GM10266 (cell line): ENCODE data around the gene ZNF48.

Experiments used
- DNase-seq: peaks from one replicate; pipeline ENCODE4 v3.0.0; 2012; ENCODE audit errors: extremely low spot score
- TF ChIP-seq, protein P1 (sequence below): IDR thresholded peaks from 2 replicates; pipeline ENCODE4 v1.5.1; 2012; ENCODE audit warnings: mild to moderate bottlenecking, low read depth; ENCODE audit not compliant: control insufficient read depth, insufficient read depth; ENCODE audit errors: missing control alignments

The ZNF48 gene

GRCh38 chr16:30447512-30448226 is 52.4 kb downstream of the ZNF48 start:
- TF ChIP-seq, protein P1, sequence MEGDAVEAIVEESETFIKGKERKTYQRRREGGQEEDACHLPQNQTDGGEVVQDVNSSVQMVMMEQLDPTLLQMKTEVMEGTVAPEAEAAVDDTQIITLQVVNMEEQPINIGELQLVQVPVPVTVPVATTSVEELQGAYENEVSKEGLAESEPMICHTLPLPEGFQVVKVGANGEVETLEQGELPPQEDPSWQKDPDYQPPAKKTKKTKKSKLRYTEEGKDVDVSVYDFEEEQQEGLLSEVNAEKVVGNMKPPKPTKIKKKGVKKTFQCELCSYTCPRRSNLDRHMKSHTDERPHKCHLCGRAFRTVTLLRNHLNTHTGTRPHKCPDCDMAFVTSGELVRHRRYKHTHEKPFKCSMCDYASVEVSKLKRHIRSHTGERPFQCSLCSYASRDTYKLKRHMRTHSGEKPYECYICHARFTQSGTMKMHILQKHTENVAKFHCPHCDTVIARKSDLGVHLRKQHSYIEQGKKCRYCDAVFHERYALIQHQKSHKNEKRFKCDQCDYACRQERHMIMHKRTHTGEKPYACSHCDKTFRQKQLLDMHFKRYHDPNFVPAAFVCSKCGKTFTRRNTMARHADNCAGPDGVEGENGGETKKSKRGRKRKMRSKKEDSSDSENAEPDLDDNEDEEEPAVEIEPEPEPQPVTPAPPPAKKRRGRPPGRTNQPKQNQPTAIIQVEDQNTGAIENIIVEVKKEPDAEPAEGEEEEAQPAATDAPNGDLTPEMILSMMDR, result no peak
- no peak for DNase-seq

DNA sequence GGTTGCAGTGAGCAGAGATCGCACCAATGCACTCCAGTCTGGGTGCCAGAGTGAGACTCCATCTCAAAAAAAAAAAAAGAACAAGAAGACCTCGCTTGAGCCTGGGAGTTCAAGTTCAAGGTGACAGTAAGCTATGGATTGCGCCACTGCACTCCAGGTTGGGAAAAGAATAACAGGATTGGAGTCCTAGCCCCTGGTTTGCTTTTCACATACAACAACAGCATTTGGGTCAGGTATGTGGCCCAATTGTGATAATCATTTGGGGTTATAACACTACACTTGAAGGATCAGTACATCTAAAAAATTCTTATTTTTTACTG is 53.9 kb downstream of the ZNF48 start:
- TF ChIP-seq, protein P1, result no peak
- no peak for DNase-seq
